Right lobe of liver (tissue), 6 donors: ENCODE results near the gene P3R3URF. TPM values are rescaled to one million over a fixed set of nuclear protein-coding genes. Genes with fewer than 3 reads are reported as not detected.

ENCODE experiments used
- ATAC-seq, 4 donors: fragments of 200-7000 bp; cut with Tn5 transposase; one replicate each; pipeline ENCODE4 v1.9.1; 2020; ENCODE audit warnings: mild to moderate bottlenecking in 4 of 4, moderate library complexity in 4 of 4
- DNase-seq, 3 donors: peaks; one replicate each; pipeline ENCODE4 v3.0.0-alpha.2; 2020
- H3K27ac ChIP-seq, 3 donors: fragments of 200-600 bp; one replicate each; pipeline ENCODE4 v1.8.0; 2022
- H3K27me3 ChIP-seq, 2 donors: fragments of 200-600 bp; one replicate each; pipeline ENCODE4 v1.8.0; 2022
- H3K36me3 ChIP-seq, 4 donors: fragments of 200-600 bp; sonication (generic) in 1 of 4; one replicate each; pipeline versions ENCODE4 v1.5.1 to v1.8.0; 2017 to 2022; ENCODE audit warnings: control low read depth in 1 of 4
- H3K4me1 ChIP-seq, 4 donors: fragments of 200-600 bp; sonication (generic) in 1 of 4; one replicate each; pipeline versions ENCODE4 v1.5.1 to v1.8.0; 2017 to 2022; ENCODE audit warnings: control low read depth in 1 of 4
- H3K4me3 ChIP-seq, 3 donors: fragments of 200-600 bp; one replicate each; pipeline ENCODE4 v1.8.0; 2022
- H3K9me3 ChIP-seq, 4 donors: fragments of 200-600 bp; sonication (generic) in 1 of 4; one replicate each; pipeline versions ENCODE4 v1.5.1 to v1.8.0; 2017 to 2022; ENCODE audit warnings: control low read depth in 1 of 4
- CTCF ChIP-seq, 4 donors: fragments of 200-600 bp in 3 of 4; fragments of 450-650 bp in 1 of 4; IDR thresholded peaks; one replicate each; pipeline versions ENCODE4 v1.5.1 to v1.8.0; 2016 to 2022; ENCODE audit warnings: antibody characterized with exemption in 4 of 4, mild to moderate bottlenecking in 2 of 4
- POLR2A ChIP-seq: fragments of 450-650 bp; IDR thresholded peaks from one replicate; pipeline ENCODE4 v1.6.1; 2017; ENCODE audit warnings: antibody characterized with exemption, mild to moderate bottlenecking
- WGBS: methylation state at CpG from one replicate; pipeline ENCODE4 v1.1.6; 2018; ENCODE audit warnings: low coverage, low lambda C conversion rate; ENCODE audit not compliant: insufficient coverage; ENCODE audit errors: missing lambda C conversion rate; 5-methylcytosine and 5-hydroxymethylcytosine counted together
- intact Hi-C, 2 donors: fragments of 100-400 bp; cut with DNase I; formaldehyde crosslinking; loops; one replicate each; pipeline versions ENCODE4 v1.11.2 to v1.14.1; 2022
- total RNA-seq, 6 experiments: library from RNA; depleted of rRNA in 2 of 6; stranded (reverse); fragments of >200 nt in 2 of 6; fragmentation: NEBNext Ultra II Directional in 3 of 6; extraction: Animal tissue kit (Norgen Biotek cat#: 25700) in 3 of 6; gene quantifications; one replicate each; pipeline versions ENCODE4 v1.1.0 to v1.2.4, GENCODE V29; 2016 to 2023
- donor health status: DM: no; HTN: yes; CAD: no.
- donor health status: DM: no; HTN: no; CAD: no.
- donor health status: DM: no; HTN: no; CAD: no.
- donor health status: DM: no; HTN: yes; CAD: no.
- donor health status: DM: no; HTN: yes; CAD: no.

The P3R3URF gene
- total RNA-seq, 6 experiments from 2014 or later: not detected

GRCh38 chr1:46204406-46204742 is 28.1 kb upstream of the P3R3URF start:
- ATAC-seq (no peak), DNase-seq (no peak)
- Histone ChIP-seq H3K27me3 (no peaks in the 10 kb centered on the region), H3K4me3 (no peak overlapping the region), H3K36me3 (no peaks in the 10 kb centered on the region), H3K9me3 (no peaks in the 10 kb centered on the region), H3K27ac (no peak overlapping the region), H3K4me1 (peaks cover 0 to 3% (median 0%) of the 10 kb centered on the region in 4 donors)
- TF ChIP-seq POLR2A: no peak
- TF ChIP-seq CTCF (IDR thresholded peaks at IDR 0.05): no peak
- 68% methylated on average over 4 of the region's 5 CpGs for WGBS
- intact Hi-C loops: no loop called here

- WGBS: 71% methylated on average over 13 of the region's 14 CpGs
- no peak for DNase-seq
- Histone ChIP-seq H3K4me3 (peak overlapping the region in 2 of 3 donors; percentile 22 to 55), H3K27ac (no peak overlapping the region), H3K27me3 (no peaks in the 10 kb centered on the region), H3K36me3 (no peaks in the 10 kb centered on the region), H3K4me1 (peaks cover 0 to 4% (median 0%) of the 10 kb centered on the region in 4 donors), H3K9me3 (no peaks in the 10 kb centered on the region)
- TF ChIP-seq POLR2A (no peak), CTCF (IDR thresholded peaks at IDR 0.05) (no peak)
- intact Hi-C loops: no loop called here
- ATAC-seq: no peak
Observed at GRCh38 chr1:46203738-46204405, 27.6 kb upstream of the P3R3URF start.

GRCh38 chr1:46199233-46199749 is 23.0 kb upstream of the P3R3URF start:
- peak overlapping the region in 2 of 3 donors; percentile 54 to 78 for H3K27ac ChIP-seq
- WGBS: 43% methylated on average over 3 of the region's 3 CpGs
- DNase-seq: no peak
- peaks cover 0 to 18% (median 0%) of the 10 kb centered on the region in 4 donors for H3K4me1 ChIP-seq
- intact Hi-C loops: no loop called here
- no peaks in the 10 kb centered on the region for H3K27me3 ChIP-seq
- ATAC-seq: no peak
- H3K4me3 ChIP-seq: peak overlapping the region; percentile 83 to 92 (median 91)
- peaks cover 0 to 6% (median 0%) of the 10 kb centered on the region in 4 donors for H3K36me3 ChIP-seq
- H3K9me3 ChIP-seq: no peaks in the 10 kb centered on the region
- TF ChIP-seq POLR2A (no peak), CTCF (IDR thresholded peaks at IDR 0.05) (no peak)

GRCh38 chr1:46197964-46198811 is 21.9 kb upstream of the P3R3URF start, which contains the start of gene POMGNT1:
TSS of gene POMGNT1 (minus strand) at chr1:46198434. CDS start at chr1:46197821, 613 bp downstream.
- Histone ChIP-seq H3K9me3 (no peaks in the 10 kb centered on the region), H3K27ac (peak within 1 kb of the TSS; percentile 54 to 80 (median 78)), H3K4me1 (peaks cover 0 to 18% (median 0%) of the 10 kb centered on the region in 4 donors), H3K27me3 (no peaks in the 10 kb centered on the region), H3K4me3 (peak within 1 kb of the TSS; percentile 83 to 92 (median 91)), H3K36me3 (peaks cover 0 to 15% (median 0%) of the 10 kb centered on the region in 4 donors)
- 0% methylated on average over 5 of the region's 67 CpGs for WGBS
- peak; percentile 77 to 80 (median 77) for DNase-seq
- intact Hi-C loops: no loop called here
- ATAC-seq: peak; percentile 81 to 92 (median 86)
- TF ChIP-seq CTCF (IDR thresholded peaks at IDR 0.05) (peak; percentile 4 to 40 (median 18)), POLR2A (peak; percentile 78)
